ENCODE measurements around the gene TBC1D1.

Gene TBC1D1

GRCh38 chr4:37976507-37976906 lies 85.6 kb downstream of the TBC1D1 start:
- peak overlapping the region; percentile 70 for H3K4me3 Mint-ChIP-seq

GRCh38 chr4:37976991-37977470 lies 86.1 kb downstream of the TBC1D1 start:
- Mint-ChIP-seq H3K36me3 (no peaks in the 10 kb centered on the region), H3K27ac (peak overlapping the region; percentile 81), H3K9me3 (no peaks in the 10 kb centered on the region), H3K4me3 (peak overlapping the region; percentile 70), H3K4me1 (peaks cover 38% of the 10 kb centered on the region), H3K27me3 (no peaks in the 10 kb centered on the region)
- DNase-seq, result peak; percentile 84
- CTCF ChIA-PET, result interaction anchor here (0.7 to 2.0 kb wide), 9 partner anchors 81 to 300 kb away, joined by 3 to 9 read pairs (median 3); partner anchors contain the start of gene TBC1D1

More at GRCh38 chr4:37976507-37976906, 85.6 kb downstream of the TBC1D1 start:
- H3K4me1 Mint-ChIP-seq, result peaks cover 33% of the 10 kb centered on the region
- CTCF ChIA-PET, result interaction anchor here (1.1 to 2.0 kb wide), 5 partner anchors 80 to 300 kb away, joined by 3 to 9 read pairs (median 3); partner anchors contain the start of gene TBC1D1
- H3K27me3 Mint-ChIP-seq, result no peaks in the 10 kb centered on the region
- no peak for DNase-seq
- H3K9me3 Mint-ChIP-seq, result no peaks in the 10 kb centered on the region
- H3K27ac Mint-ChIP-seq, result peak overlapping the region; percentile 81
- H3K36me3 Mint-ChIP-seq, result no peaks in the 10 kb centered on the region

- H3K4me1 Mint-ChIP-seq, result peaks cover 43% of the 10 kb centered on the region
- CTCF ChIA-PET, result interaction anchor here (0.7 to 2.2 kb wide), 11 partner anchors 63 to 301 kb away, joined by 3 to 13 read pairs (median 3); partner anchors contain the start of gene TBC1D1
- no peaks in the 10 kb centered on the region for H3K27me3 Mint-ChIP-seq
- peak overlapping the region; percentile 81 for H3K4me3 Mint-ChIP-seq
- H3K27ac Mint-ChIP-seq, result peak overlapping the region; percentile 84
- no peaks in the 10 kb centered on the region for H3K9me3 Mint-ChIP-seq
- DNase-seq, result peak; percentile 82
- no peaks in the 10 kb centered on the region for H3K36me3 Mint-ChIP-seq
Measured at GRCh38 chr4:37977471-37978247, 86.8 kb downstream of the TBC1D1 start.

DNA sequence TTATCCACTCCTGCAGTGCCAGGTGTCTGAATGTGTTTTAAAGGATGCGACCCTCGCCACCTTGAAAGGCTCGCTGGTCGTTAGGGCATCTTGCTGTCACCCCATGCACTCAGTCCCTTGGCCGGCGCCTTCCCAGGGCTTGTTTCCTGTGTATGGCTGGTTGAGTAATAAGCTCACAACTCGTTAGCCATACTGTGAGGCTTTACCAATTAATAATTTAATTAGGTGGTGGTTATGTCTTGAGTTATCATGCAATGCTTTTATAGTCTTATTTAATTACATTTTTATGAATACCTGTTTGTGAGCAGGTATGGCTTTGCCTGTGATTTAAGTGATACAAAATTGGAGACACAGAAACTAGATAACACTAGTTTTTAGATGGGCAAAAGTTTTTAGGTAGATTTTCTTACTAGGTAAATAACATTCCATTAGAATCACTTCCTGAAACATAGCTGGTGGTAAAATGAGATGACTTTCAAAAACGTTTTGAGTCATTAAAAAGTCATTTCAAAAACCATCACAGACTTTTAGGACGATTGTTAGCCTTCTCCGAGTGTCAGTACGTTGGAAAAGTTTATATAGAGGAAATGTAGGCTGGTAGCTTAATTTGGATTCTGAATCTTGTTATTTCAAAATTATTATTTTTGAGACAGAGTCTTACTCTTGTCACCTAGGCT lies 87.5 kb downstream of the TBC1D1 start:
- Mint-ChIP-seq H3K4me3 (peak overlapping the region; percentile 81), H3K36me3 (no peaks in the 10 kb centered on the region), H3K4me1 (peaks cover 44% of the 10 kb centered on the region), H3K27me3 (no peaks in the 10 kb centered on the region), H3K9me3 (no peaks in the 10 kb centered on the region), H3K27ac (peak overlapping the region; percentile 84)
- CTCF ChIA-PET, result interaction anchor here (0.9 to 2.2 kb wide), 7 partner anchors 12 to 175 kb away, joined by 3 to 13 read pairs (median 3); partner anchors contain the start of gene TBC1D1
- peak; percentile 31 for DNase-seq

GRCh38 chr4:37980246-37980645 lies 89.4 kb downstream of the TBC1D1 start:
- CTCF ChIA-PET, result no interaction called here
- H3K36me3 Mint-ChIP-seq, result no peaks in the 10 kb centered on the region
- H3K4me1 Mint-ChIP-seq, result peaks cover 44% of the 10 kb centered on the region
- no peak overlapping the region for H3K27ac Mint-ChIP-seq
- H3K4me3 Mint-ChIP-seq, result no peak overlapping the region
- H3K27me3 Mint-ChIP-seq, result no peaks in the 10 kb centered on the region
- no peak for DNase-seq
- no peaks in the 10 kb centered on the region for H3K9me3 Mint-ChIP-seq

DNA sequence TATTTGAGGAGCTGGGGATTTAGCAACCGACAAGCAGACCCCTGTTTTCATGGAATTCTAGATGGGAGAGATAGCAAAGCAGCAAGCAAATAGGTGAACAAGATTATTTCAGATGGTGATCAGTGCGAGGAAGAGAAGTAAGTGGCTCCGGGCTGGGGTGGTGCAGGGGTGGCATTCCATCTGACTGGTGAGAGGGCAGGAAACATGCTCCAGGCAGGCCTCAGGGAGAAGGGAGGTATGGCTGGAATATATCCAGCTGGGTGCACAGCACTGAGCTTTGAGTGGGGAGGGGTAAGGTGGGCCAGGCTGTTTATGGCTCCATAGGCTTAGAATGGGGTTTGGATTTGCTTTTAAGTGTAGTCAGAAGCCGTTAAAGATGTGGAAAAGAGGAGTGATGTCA lies 90.5 kb downstream of the TBC1D1 start:
- Mint-ChIP-seq H3K27me3 (no peaks in the 10 kb centered on the region), H3K36me3 (no peaks in the 10 kb centered on the region), H3K9me3 (no peaks in the 10 kb centered on the region), H3K4me3 (no peak overlapping the region), H3K4me1 (peaks cover 43% of the 10 kb centered on the region), H3K27ac (no peak overlapping the region)
- no peak for DNase-seq
- CTCF ChIA-PET, result interaction anchor here (1.2 kb wide), 1 partner anchor 54 kb away, joined by 3 read pairs; no protein-coding TSS in a partner anchor

- Mint-ChIP-seq H3K4me1 (peaks cover 41% of the 10 kb centered on the region), H3K27me3 (no peaks in the 10 kb centered on the region), H3K36me3 (no peaks in the 10 kb centered on the region), H3K4me3 (no peak overlapping the region), H3K27ac (no peak overlapping the region), H3K9me3 (no peaks in the 10 kb centered on the region)
- CTCF ChIA-PET, result interaction anchor here (1.2 kb wide), 1 partner anchor 53 kb away, joined by 3 read pairs; no protein-coding TSS in a partner anchor
- DNase-seq, result no peak
Measured at GRCh38 chr4:37981844-37982720, 91.2 kb downstream of the TBC1D1 start.

DNA sequence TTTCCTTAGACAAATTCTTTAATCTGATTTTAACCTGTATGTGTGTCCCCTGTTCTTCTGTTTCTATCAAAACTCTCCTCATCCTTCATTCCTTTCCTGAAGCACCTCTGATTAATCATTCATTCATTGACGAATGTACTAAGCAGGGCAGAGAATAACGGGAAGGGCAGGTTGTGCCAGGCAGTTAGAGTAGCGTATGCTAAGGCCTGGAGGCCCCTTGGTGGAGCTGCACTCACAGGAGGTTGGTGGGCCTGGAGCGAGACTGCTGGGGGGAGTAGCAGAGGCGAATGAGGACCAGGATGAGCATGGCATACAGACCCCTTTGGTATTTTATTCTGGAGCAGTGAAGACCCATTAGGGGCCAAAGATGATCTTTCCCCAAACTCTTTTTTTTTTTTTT lies 91.9 kb downstream of the TBC1D1 start:
- Mint-ChIP-seq H3K27me3 (no peaks in the 10 kb centered on the region), H3K36me3 (peaks cover under 1% of the 10 kb centered on the region), H3K9me3 (no peaks in the 10 kb centered on the region), H3K27ac (no peak overlapping the region), H3K4me1 (peaks cover 40% of the 10 kb centered on the region), H3K4me3 (no peak overlapping the region)
- DNase-seq, result no peak
- CTCF ChIA-PET, result no interaction called here

DNA sequence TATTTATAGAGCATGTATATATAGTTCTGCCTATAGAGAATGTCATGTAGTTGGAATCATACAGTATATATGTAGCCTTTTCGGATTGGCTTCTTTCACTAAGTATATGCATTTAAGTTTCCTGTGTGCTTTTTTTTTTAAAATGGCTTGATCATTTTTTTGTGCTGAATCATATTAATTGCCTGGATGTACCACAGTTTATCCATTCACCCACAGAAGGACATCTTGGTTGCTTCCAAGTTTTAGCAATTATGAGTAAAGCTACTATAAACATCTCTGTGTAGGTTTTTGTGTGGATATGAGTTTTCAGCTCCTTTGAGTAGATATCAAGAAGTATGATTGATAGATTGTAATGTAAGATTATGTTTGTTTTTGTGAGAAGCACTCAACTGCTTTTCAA lies 93.1 kb downstream of the TBC1D1 start:
- Mint-ChIP-seq H3K36me3 (peaks cover 8% of the 10 kb centered on the region), H3K4me3 (no peak overlapping the region), H3K9me3 (no peaks in the 10 kb centered on the region), H3K4me1 (peaks cover 30% of the 10 kb centered on the region), H3K27ac (no peak overlapping the region), H3K27me3 (no peaks in the 10 kb centered on the region)
- CTCF ChIA-PET, result no interaction called here
- DNase-seq, result no peak

DNA sequence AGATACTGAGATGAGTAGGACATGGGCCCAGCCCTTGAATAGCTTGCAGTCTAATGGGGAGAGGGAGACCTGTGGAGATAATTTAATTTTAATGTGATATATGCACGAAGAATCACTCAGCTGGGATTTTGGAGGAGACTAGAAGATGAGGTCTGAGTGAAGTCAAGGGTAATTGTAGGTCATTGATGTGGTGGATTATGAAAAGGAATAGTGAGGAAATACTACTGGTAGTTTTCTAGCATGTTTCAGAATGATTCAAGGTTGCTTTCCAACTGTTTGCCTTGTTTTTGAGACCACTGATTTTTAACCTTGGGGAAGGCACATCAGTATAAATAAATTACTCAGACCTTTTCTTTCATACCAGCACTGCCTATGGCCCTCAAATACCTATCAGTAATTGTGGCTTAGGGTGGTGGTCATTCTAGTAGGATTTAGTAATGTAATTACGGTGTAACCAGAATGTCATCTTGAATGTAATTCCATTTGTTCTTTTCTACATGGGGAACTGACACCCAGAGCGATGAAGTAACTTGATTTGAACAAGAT lies 94.9 kb downstream of the TBC1D1 start:
- CTCF ChIA-PET, result no interaction called here
- Mint-ChIP-seq H3K27me3 (no peaks in the 10 kb centered on the region), H3K4me3 (no peak overlapping the region), H3K9me3 (no peaks in the 10 kb centered on the region), H3K4me1 (peaks cover 20% of the 10 kb centered on the region), H3K36me3 (peaks cover 10% of the 10 kb centered on the region), H3K27ac (no peak overlapping the region)
- no peak for DNase-seq

GRCh38 chr4:37988670-37989069 lies 97.8 kb downstream of the TBC1D1 start:
- Mint-ChIP-seq H3K27me3 (no peaks in the 10 kb centered on the region), H3K36me3 (peaks cover 17% of the 10 kb centered on the region), H3K4me3 (no peak overlapping the region), H3K4me1 (peaks cover 6% of the 10 kb centered on the region), H3K9me3 (no peaks in the 10 kb centered on the region), H3K27ac (no peak overlapping the region)
- DNase-seq, result no peak
- CTCF ChIA-PET, result no interaction called here

DNA sequence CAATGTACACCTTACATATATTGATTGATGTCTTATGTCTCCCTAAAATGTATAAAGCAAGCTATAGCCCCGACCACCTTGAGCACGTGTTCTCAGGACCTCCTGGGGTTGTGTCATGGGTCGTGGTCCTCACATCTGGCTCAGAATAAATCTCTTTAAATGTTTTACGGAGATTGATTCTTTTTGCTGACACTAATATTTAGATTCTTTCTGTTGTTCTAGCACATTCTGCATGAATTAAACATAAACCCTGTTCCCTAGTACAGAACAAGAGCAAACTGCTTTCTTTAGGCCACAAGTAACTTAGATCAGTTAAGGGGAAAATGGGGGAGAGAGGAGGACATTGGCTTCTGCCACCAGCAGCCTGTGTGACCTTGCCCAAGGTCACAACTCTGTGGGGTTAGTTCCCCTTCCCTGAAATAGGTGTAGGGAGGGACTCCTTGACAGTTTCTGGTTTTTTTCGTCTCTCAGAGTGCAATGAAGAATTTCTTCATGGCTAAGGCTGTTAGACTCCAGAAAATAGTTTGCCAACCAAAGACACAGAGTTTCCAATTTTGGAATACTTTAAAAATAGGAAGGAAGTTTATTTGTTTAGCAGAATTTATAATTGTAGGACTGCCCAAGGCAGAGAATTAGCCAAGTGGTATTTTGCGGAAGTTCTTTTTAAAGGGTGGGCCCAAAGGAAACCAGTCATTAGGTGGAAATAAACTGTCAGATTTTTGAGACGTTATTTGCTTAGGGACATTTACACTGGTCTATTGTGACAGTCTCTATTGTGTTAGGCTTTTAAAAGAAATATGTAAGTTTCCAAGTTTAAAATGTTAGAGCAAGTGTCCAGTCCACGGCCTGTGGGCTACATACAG lies 98.7 kb downstream of the TBC1D1 start:
- Mint-ChIP-seq H3K4me1 (peaks cover 11% of the 10 kb centered on the region), H3K36me3 (peaks cover 18% of the 10 kb centered on the region), H3K9me3 (no peaks in the 10 kb centered on the region), H3K27ac (no peak overlapping the region), H3K4me3 (no peak overlapping the region), H3K27me3 (no peaks in the 10 kb centered on the region)
- CTCF ChIA-PET, result no interaction called here
- DNase-seq, result no peak

DNA sequence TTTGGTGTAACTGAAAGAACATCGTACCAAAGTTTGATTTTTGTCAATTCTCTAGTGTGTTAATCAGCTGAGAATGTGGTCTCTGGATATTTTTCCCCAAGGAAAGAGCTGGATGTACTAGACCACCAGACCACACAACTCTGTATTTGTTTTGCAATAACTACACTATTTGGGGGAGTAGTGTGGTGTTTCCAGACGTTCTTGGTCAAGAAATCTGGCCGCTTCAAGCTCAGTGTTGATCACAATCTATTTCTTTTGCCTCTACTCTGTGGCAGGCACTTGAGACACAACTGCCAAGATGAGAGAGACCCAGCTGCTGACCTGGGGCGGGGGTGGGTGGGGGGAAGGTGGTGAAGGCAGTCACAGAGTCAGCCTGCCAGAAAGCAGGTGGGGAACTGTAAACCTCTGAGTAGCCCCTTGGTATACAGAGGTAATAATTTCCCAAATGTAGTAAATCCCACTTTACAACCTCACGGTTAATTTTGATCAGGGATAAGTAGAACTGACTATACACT lies 99.9 kb downstream of the TBC1D1 start:
- Mint-ChIP-seq H3K4me3 (no peak overlapping the region), H3K4me1 (peaks cover 19% of the 10 kb centered on the region), H3K9me3 (no peaks in the 10 kb centered on the region), H3K36me3 (peaks cover 18% of the 10 kb centered on the region), H3K27ac (no peak overlapping the region), H3K27me3 (no peaks in the 10 kb centered on the region)
- no peak for DNase-seq
- CTCF ChIA-PET, result no interaction called here

Measured in activated naive CD4-positive, alpha-beta T cell treated with anti-CD3 and anti-CD28 coated beads, Interleukin-2, amount 10 ng/mL, durations not matched to agents 7 days and 5 days (primary cell).